Measurements from ENCODE around the gene FZD1. TPM values are rescaled to one million over a fixed set of nuclear protein-coding genes. Genes with fewer than 3 reads are reported as not detected.

Gene FZD1
- total and polyA plus RNA-seq, 2 of the 13 experiments (the other 11 are each of a cell fraction or from before 2014, with no cell fraction given) = 0.22 to 0.80 TPM

GRCh38 chr7:91264046-91264923 is at the start of gene FZD1 (continued):
- no peak for TF ChIP-seq ZNF749 (CRISPR knock-in tag; IDR thresholded peaks at IDR 0.05; ENCODE audit: borderline replicate concordance)
- TF ChIP-seq RNF2 (conservative IDR thresholded peaks at IDR 0.05; ENCODE audit: low read depth) = no peak; the same call in 1 of the 2 replicates
- no peak for TF ChIP-seq TCF12 (IDR thresholded peaks at IDR 0.05)
- 0 out of 2 replicates have a peak, but pooled peaks have one; percentile 68 for TF ChIP-seq TCF12 (CRISPR knock-in tag; IDR thresholded peaks at IDR 0.05)
- TF ChIP-seq BCL6 (CRISPR knock-in tag; IDR thresholded peaks at IDR 0.05) = 0 out of 2 replicates have a peak, but pooled peaks have one; percentile 28
- no peak for TF ChIP-seq KDM6A (CRISPR knock-in tag; IDR thresholded peaks at IDR 0.05; ENCODE audit: low read depth)
- no peak for TF ChIP-seq KLF15 (CRISPR knock-in tag; IDR thresholded peaks at IDR 0.05; ENCODE audit: borderline replicate concordance)
- TF ChIP-seq ZBTB46 (CRISPR knock-in tag; IDR thresholded peaks at IDR 0.05; ENCODE audit: borderline replicate concordance) = no peak
- TF ChIP-seq ZNF788 (CRISPR knock-in tag; IDR thresholded peaks at IDR 0.05; ENCODE audit: borderline replicate concordance) = peak; percentile 77; the same call in 1 of the 2 replicates
- peak; percentile 100 for TF ChIP-seq HNRNPLL (IDR thresholded peaks at IDR 0.05; ENCODE audit: low read depth, low read length, poor library complexity, severe bottlenecking)
- no peak for TF ChIP-seq GLI4 (CRISPR knock-in tag; IDR thresholded peaks at IDR 0.05; ENCODE audit: borderline replicate concordance)
- no peak for TF ChIP-seq MEIS2 (CRISPR knock-in tag; IDR thresholded peaks at IDR 0.05)
- peak; percentile 53; the same call in 1 of the 2 replicates for TF ChIP-seq ZBTB7B (CRISPR knock-in tag; IDR thresholded peaks at IDR 0.05)
- TF ChIP-seq ZBTB14 (CRISPR knock-in tag; IDR thresholded peaks at IDR 0.05) = no peak
- TF ChIP-seq POLR2G (IDR thresholded peaks at IDR 0.05; ENCODE audit: low read depth, low read length) = no peak; the same call in 1 of the 2 replicates
- no peak for TF ChIP-seq SCMH1 (CRISPR knock-in tag; IDR thresholded peaks at IDR 0.05; ENCODE audit: borderline replicate concordance)
- TF ChIP-seq PCBP2 (optimal IDR thresholded peaks at IDR 0.05; ENCODE audit: low read depth, low read length, poor library complexity, severe bottlenecking) = no peak
- TF ChIP-seq KAT7 (CRISPR knock-in tag; IDR thresholded peaks at IDR 0.05; ENCODE audit: borderline replicate concordance) = peak; percentile 46; the same call in 1 of the 2 replicates
- TF ChIP-seq SMC3 (IDR thresholded peaks at IDR 0.05; ENCODE audit: low read length) = no peak
- peak; percentile 79; the same call in 1 of the 2 replicates for TF ChIP-seq ZFP91 (CRISPR knock-in tag; IDR thresholded peaks at IDR 0.05; ENCODE audit: borderline replicate concordance)
- peak; percentile 10 for TF ChIP-seq HNRNPK (IDR thresholded peaks at IDR 0.05; ENCODE audit: low read depth, low read length, poor library complexity, severe bottlenecking)
- peak; percentile 48 for TF ChIP-seq ELF1 (CRISPR knock-in tag; IDR thresholded peaks at IDR 0.05)
- TF ChIP-seq RARA (CRISPR knock-in tag; IDR thresholded peaks at IDR 0.05) = no peak
- no peak for TF ChIP-seq SP5 (CRISPR knock-in tag; IDR thresholded peaks at IDR 0.05; ENCODE audit: borderline replicate concordance, low read depth)
- no peak for TF ChIP-seq ZNF138 (CRISPR knock-in tag; IDR thresholded peaks at IDR 0.05; ENCODE audit: low read depth)
